ENCODE data around the gene NFIB.

Gene NFIB

GRCh38 chr9:14303100-14303499 lies 10.8 kb downstream of the NFIB start:
- DNase-seq = no peak

GRCh38 chr9:14302405-14302804 lies 11.5 kb downstream of the NFIB start:
- DNase-seq = no peak

GRCh38 chr9:14301583-14302021 lies 12.3 kb downstream of the NFIB start:
- DNase-seq = no peak

GRCh38 chr9:14301006-14301405 lies 12.9 kb downstream of the NFIB start:
- DNase-seq = no peak

- DNase-seq = no peak
Observed at GRCh38 chr9:14300588-14300987, 13.4 kb downstream of the NFIB start.

- no peak for DNase-seq
Observed at GRCh38 chr9:14300040-14300439, 13.9 kb downstream of the NFIB start.

- DNase-seq = no peak
Observed at GRCh38 chr9:14298601-14299022, 15.3 kb downstream of the NFIB start.

GRCh38 chr9:14296495-14297113 lies 17.3 kb downstream of the NFIB start:
- DNase-seq = no peak

GRCh38 chr9:14294659-14295058 lies 19.3 kb downstream of the NFIB start:
- DNase-seq = no peak

GRCh38 chr9:14293801-14294200 lies 20.1 kb downstream of the NFIB start:
- DNase-seq = no peak

- DNase-seq = no peak
Observed at GRCh38 chr9:14292181-14292739, 21.7 kb downstream of the NFIB start.

GRCh38 chr9:14289916-14290315 lies 24.0 kb downstream of the NFIB start:
- no peak for DNase-seq

GRCh38 chr9:14288433-14288832 lies 25.5 kb downstream of the NFIB start:
- DNase-seq = no peak

GRCh38 chr9:14286121-14286520 lies 27.8 kb downstream of the NFIB start:
- DNase-seq = no peak

GRCh38 chr9:14283276-14283675 lies 30.7 kb downstream of the NFIB start:
- no peak for DNase-seq

- DNase-seq = no peak
Observed at GRCh38 chr9:14281876-14282275, 32.1 kb downstream of the NFIB start.

- no peak for DNase-seq
Observed at GRCh38 chr9:14281136-14281795, 32.7 kb downstream of the NFIB start.

GRCh38 chr9:14279671-14280070 lies 34.3 kb downstream of the NFIB start:
- no peak for DNase-seq

GRCh38 chr9:14278291-14278721 lies 35.6 kb downstream of the NFIB start:
- DNase-seq = no peak

GRCh38 chr9:14277761-14278160 lies 36.2 kb downstream of the NFIB start:
- no peak for DNase-seq

- DNase-seq = no peak
Observed at GRCh38 chr9:14277244-14277643, 36.7 kb downstream of the NFIB start.

- no peak for DNase-seq
Observed at GRCh38 chr9:14275331-14275730, 38.6 kb downstream of the NFIB start.

GRCh38 chr9:14273696-14274121 lies 40.2 kb downstream of the NFIB start:
- no peak for DNase-seq

- DNase-seq = no peak
Observed at GRCh38 chr9:14272927-14273528, 40.9 kb downstream of the NFIB start.

All from MV-4-11 (cell line).